Bronchial epithelial cell (primary cell): Measurements from ENCODE around the gene ZC2HC1B. TPM values are rescaled to one million over a fixed set of nuclear protein-coding genes. Genes with fewer than 3 reads are reported as not detected.

ENCODE experiments used
- DNase-seq: peaks from one replicate; pipeline ENCODE4 v3.0.0-alpha.2; 2010; ENCODE audit warnings: low read depth
- FAIRE-seq: peaks from 2 replicates; lab custom pipeline; 2011; peaks lifted over from hg19 to GRCh38; lab: Jason Lieb, UNC
- H3K27me3 ChIP-seq: 2 replicates; pipeline ENCODE4 v1.5.1; 2011; ENCODE audit warnings: low read length; ENCODE audit not compliant: control insufficient read depth, insufficient read depth
- H3K36me3 ChIP-seq: 2 replicates; pipeline ENCODE4 v1.5.1; 2011; ENCODE audit warnings: low read length; ENCODE audit not compliant: control insufficient read depth, insufficient read depth
- H3K4me3 ChIP-seq: 2 replicates; pipeline ENCODE4 v1.5.1; 2011; ENCODE audit warnings: mild to moderate bottlenecking, low read depth, low read length, control low read depth
- total RNA-seq: library from RNA; depleted of rRNA; stranded (reverse); fragments of >200 nt; gene quantifications from 2 replicates; pipeline ENCODE4 v1.2.1, GENCODE V29; 2014
- TF ChIP-seq, protein P1 (sequence below): IDR thresholded peaks from 2 replicates; pipeline ENCODE4 v1.5.1; 2011; ENCODE audit warnings: mild to moderate bottlenecking, moderate library complexity, low read length, control low read depth, inconsistent platforms; ENCODE audit not compliant: insufficient read depth, severe bottlenecking

The ZC2HC1B gene
- total RNA-seq, 1 donor from 2014 or later = not detected

- no peak overlapping the region for H3K4me3 ChIP-seq
- FAIRE-seq (peak; percentile 13), DNase-seq (peak; percentile 18)
- TF ChIP-seq, protein P1, sequence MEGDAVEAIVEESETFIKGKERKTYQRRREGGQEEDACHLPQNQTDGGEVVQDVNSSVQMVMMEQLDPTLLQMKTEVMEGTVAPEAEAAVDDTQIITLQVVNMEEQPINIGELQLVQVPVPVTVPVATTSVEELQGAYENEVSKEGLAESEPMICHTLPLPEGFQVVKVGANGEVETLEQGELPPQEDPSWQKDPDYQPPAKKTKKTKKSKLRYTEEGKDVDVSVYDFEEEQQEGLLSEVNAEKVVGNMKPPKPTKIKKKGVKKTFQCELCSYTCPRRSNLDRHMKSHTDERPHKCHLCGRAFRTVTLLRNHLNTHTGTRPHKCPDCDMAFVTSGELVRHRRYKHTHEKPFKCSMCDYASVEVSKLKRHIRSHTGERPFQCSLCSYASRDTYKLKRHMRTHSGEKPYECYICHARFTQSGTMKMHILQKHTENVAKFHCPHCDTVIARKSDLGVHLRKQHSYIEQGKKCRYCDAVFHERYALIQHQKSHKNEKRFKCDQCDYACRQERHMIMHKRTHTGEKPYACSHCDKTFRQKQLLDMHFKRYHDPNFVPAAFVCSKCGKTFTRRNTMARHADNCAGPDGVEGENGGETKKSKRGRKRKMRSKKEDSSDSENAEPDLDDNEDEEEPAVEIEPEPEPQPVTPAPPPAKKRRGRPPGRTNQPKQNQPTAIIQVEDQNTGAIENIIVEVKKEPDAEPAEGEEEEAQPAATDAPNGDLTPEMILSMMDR = no peak
- no peaks in the 10 kb centered on the region for H3K36me3 ChIP-seq
- no peaks in the 10 kb centered on the region for H3K27me3 ChIP-seq
These were observed 13.5 kb downstream of the ZC2HC1B start for GRCh38 chr6:143877584-143878271.

GRCh38 chr6:143878272-143878760 is 14.0 kb downstream of the ZC2HC1B start:
- FAIRE-seq (peak; percentile 92), DNase-seq (peak; percentile 90)
- no peak overlapping the region for H3K4me3 ChIP-seq
- H3K36me3 ChIP-seq = no peaks in the 10 kb centered on the region
- H3K27me3 ChIP-seq = no peaks in the 10 kb centered on the region
- TF ChIP-seq, protein P1 = no peak

DNA sequence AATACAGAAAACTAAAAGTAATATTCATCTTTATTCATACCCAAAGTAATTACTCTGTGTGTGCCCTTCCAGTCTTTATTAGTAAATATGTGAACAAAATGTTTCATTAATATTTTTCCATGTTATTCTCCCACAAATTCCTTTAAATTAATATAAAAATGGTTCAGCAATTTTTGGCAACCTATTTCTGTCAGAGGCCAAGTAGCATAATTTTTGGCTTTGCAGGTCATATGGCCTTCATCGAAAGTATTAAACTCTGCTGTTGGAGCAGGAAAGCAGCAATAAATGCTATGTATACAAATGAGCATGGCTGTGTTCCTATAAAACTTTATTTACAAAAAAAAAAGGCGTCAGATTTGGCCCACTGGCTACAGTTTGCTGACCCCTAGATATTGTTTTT is 16.1 kb downstream of the ZC2HC1B start:
- FAIRE-seq (no peak), DNase-seq (no peak)
- Histone ChIP-seq H3K36me3 (no peaks in the 10 kb centered on the region), H3K27me3 (no peaks in the 10 kb centered on the region), H3K4me3 (no peak overlapping the region)
- TF ChIP-seq, protein P1 = no peak

GRCh38 chr6:143882401-143882930 is 18.2 kb downstream of the ZC2HC1B start:
- H3K4me3 ChIP-seq = no peak overlapping the region
- no peaks in the 10 kb centered on the region for H3K27me3 ChIP-seq
- no peaks in the 10 kb centered on the region for H3K36me3 ChIP-seq
- DNase-seq (no peak), FAIRE-seq (no peak)
- TF ChIP-seq, protein P1 = no peak

DNA sequence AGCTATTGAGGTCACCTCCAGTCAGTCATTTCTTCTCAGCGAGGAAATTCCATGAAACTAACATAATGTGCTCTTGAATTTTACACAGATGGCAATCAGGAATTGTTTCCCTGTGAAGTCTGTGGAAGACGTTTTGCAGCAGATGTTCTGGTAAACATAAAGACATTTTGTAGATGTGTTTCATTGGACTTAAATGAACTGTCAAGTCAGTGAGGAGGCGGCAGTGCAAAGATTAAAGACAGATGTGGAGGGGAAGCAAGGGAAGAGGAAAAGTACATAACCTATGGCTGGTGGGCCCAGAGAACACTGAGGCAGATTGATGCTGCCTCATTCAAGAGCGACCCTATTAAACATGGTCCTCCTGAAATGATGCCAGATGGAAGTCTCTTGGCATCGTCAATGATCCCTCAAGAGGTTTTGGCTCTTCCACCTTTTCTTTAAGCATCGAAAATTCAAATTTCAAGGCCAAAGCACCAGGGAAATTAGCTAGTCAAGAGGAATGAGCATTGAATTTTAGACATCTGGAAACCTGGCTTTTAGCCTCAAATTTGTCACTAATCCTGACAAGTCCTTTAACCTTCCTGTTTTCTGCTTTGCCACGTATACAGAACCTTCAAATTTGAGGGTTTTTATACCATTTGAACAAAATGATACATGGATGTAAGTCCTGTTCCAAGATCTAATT is 20.1 kb downstream of the ZC2HC1B start:
- FAIRE-seq = peak; percentile 93
- TF ChIP-seq, protein P1 = no peak

More for the DNA sequence above, 20.1 kb downstream of the ZC2HC1B start:
- no peak for DNase-seq
- H3K36me3 ChIP-seq = no peaks in the 10 kb centered on the region
- H3K27me3 ChIP-seq = no peaks in the 10 kb centered on the region
- H3K4me3 ChIP-seq = no peak overlapping the region
